ENCODE data around the gene PFDN2.
A peak's percentile ranks its signal among the peaks of the same experiment; 100 is the strongest.

Gene PFDN2

DNA sequence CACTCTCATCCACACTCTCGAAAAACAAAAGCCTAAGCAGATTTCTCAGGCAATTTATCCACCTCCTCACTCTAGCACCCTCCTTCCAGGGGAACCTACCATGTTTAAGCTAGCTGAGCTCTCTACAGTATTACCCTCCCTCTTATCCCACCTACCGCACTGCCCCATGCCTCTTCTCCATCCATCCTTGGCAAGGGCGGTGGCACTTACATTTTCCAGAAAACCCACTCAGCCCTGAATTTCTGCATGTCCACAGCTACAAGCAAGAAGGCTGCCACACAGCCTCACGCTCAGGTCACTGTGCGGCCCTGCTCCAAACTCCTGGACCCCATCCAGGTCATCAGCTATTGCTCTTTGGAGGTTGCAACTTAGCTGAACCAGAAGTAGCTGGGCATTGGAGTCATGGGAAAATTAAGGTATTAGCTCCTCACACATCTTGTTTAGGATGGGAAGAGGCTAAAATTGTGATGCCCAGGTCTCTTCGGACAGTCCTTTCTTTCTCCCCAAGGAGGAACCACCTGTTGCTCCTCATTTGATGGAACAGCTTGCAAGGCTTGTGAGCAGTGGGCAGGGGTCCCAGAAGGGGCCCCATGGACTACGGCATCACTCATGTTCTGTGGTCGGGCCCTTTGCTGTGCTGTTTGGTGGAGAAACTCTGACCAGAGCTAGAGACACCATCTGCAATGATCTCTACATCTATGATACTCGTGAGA lies 18.6 kb downstream of the PFDN2 start:
- TF ChIP-seq SUZ12 (IDR thresholded peaks at IDR 0.05) = no peak
- no peak for TF ChIP-seq PKNOX1 (IDR thresholded peaks at IDR 0.05)
- no peak for TF ChIP-seq NFRKB (IDR thresholded peaks at IDR 0.05)
- TF ChIP-seq FOXA1 (IDR thresholded peaks at IDR 0.05) = no peak
- no peak for TF ChIP-seq BHLHE40 (IDR thresholded peaks at IDR 0.05; ENCODE audit: borderline replicate concordance)
- TF ChIP-seq FOXK2 (IDR thresholded peaks at IDR 0.05) = no peak
- no peak for TF ChIP-seq L3MBTL2 (conservative IDR thresholded peaks at IDR 0.05)
- TF ChIP-seq ZNF384 (IDR thresholded peaks at IDR 0.05) = no peak
- no peak for TF ChIP-seq TARDBP (IDR thresholded peaks at IDR 0.05)
- POLR2A ChIA-PET = interaction anchor here (0.8 to 1.5 kb wide), 3 partner anchors 18 to 102 kb away, joined by 3 to 5 read pairs (median 3); partner anchors contain the start of genes NIT1, PFDN2 and UFC1

GRCh38 chr1:161098210-161099068 lies 19.4 kb downstream of the PFDN2 start, which contains the start of gene KLHDC9:
Gene KLHDC9, plus strand, starts transcription at chr1:161098361. Its CDS starts 175 bp downstream, at chr1:161098536.
- TF ChIP-seq FOXM1 (IDR thresholded peaks at IDR 0.05; ENCODE audit: borderline replicate concordance) = no peak
- TF ChIP-seq L3MBTL2 (conservative IDR thresholded peaks at IDR 0.05) = no peak
- TF ChIP-seq ARNT (IDR thresholded peaks at IDR 0.05) = no peak
- TF ChIP-seq LEF1 (IDR thresholded peaks at IDR 0.05; ENCODE audit: borderline replicate concordance) = no peak
- peak; percentile 79 for DNase-seq (ENCODE audit: extremely low spot score)
- ChIA-PET POLR2A (interaction anchor here (0.7 to 2.2 kb wide), 5 partner anchors 19 to 101 kb away, joined by 3 to 8 read pairs (median 3); partner anchors contain the start of genes DEDD, NIT1, PFDN2 and UFC1), CTCF (interaction anchor here (0.6 to 2.2 kb wide), 5 partner anchors 11 to 336 kb away, joined by 3 to 9 read pairs (median 3); partner anchors contain the start of genes NIT1 and PFDN2)

More for the DNA sequence above, 18.6 kb downstream of the PFDN2 start:
- CTCF ChIA-PET = interaction anchor here (1.1 kb wide), 1 partner anchor 18 kb away, joined by 3 read pairs; the partner anchor contains the start of genes NIT1 and PFDN2
- no peak for DNase-seq (ENCODE audit: extremely low spot score)

DNA sequence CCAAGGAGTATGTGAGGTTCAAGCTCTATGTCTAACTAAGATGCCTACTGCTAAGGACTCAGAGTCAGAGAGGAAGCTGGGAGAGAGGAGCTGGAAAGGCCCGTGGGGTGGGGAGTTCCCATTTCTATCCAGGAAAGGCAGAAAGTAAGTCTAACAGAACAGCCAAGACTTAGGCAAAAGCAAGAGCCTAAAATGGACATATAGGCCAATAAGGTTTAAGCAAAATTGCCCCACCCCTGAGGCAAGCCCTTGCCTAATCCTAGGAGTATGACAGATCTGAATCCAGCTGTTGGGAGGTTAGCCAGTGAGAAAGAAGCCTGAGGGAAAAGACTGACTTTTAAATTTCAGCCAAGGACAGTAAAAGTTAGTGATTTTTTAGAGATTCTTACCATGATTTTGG lies 21.3 kb downstream of the PFDN2 start:
- TF ChIP-seq CTBP1 (IDR thresholded peaks at IDR 0.05; ENCODE audit: borderline replicate concordance) (no peak), FOXA1 (IDR thresholded peaks at IDR 0.05) (no peak), SP1 (IDR thresholded peaks at IDR 0.05) (no peak), PKNOX1 (IDR thresholded peaks at IDR 0.05) (no peak), ARNT (IDR thresholded peaks at IDR 0.05) (no peak), FOXK2 (IDR thresholded peaks at IDR 0.05) (no peak)
- POLR2A ChIA-PET = interaction anchor here (1.2 to 3.0 kb wide), 3 partner anchors 12 to 51 kb away, joined by 3 to 8 read pairs (median 8); partner anchors contain the start of genes DEDD and USF1
- no peak for DNase-seq (ENCODE audit: extremely low spot score)
- CTCF ChIA-PET = interaction anchor here (1.1 to 2.2 kb wide), 3 partner anchors 21 to 99 kb away, joined by 3 to 9 read pairs (median 5); no protein-coding TSS in a partner anchor

DNA sequence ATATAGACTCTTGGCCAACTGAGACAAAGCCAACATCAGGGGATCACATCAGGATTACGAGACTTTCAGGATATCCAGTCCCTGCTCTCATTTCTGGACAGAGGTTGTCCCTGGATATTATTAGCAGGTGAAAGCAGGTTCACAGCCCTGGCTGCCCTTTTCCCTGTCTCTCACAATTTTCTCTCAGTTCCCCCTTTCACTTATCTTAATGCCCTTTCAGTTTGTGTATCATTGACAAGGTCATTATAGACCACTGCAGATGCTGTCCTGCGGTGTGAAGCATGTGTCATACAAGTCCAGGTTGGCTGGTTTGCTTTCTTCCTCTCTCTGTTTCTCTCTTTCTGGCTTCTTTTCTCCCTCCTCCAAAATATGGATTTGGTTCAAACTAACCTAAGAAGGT lies 21.8 kb downstream of the PFDN2 start:
- no peak for TF ChIP-seq ARNT (IDR thresholded peaks at IDR 0.05)
- DNase-seq (ENCODE audit: extremely low spot score) = no peak
- ChIA-PET CTCF (interaction anchor here (0.7 to 0.9 kb wide), 2 partner anchors 55 to 369 kb away, joined by 3 to 5 read pairs; no protein-coding TSS in a partner anchor), POLR2A (interaction anchor here (3.0 kb wide), 1 partner anchor 50 kb away, joined by 8 read pairs; the partner anchor contains the start of gene USF1)

DNA sequence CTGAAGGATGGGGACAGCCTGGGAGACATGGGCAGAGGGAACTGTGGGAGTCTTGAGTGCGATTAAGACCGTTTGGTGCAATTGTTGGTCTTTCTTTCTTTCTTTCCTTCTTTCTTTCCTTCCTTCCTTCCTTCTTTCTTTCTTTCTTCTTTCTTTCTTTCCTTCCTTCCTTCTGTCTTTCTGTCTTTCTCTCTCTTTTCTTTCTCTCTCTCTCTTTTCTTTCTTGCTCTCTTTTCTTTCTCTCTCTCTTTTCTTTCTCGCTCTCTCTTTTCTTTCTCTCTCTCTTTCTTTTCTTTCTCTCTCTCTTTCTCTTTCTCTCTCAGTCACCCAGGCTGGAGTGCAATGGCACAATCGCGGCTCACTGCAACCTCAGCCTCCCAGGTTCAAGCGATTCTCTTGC lies 22.6 kb downstream of the PFDN2 start:
- ChIA-PET POLR2A (interaction anchor here (3.0 kb wide), 1 partner anchor 49 kb away, joined by 8 read pairs; the partner anchor contains the start of gene USF1), CTCF (interaction anchor here (0.7 to 0.9 kb wide), 2 partner anchors 56 to 368 kb away, joined by 3 to 5 read pairs; no protein-coding TSS in a partner anchor)
- TF ChIP-seq ZNF384 (IDR thresholded peaks at IDR 0.05) = no peak
- TF ChIP-seq L3MBTL2 (conservative IDR thresholded peaks at IDR 0.05) = no peak
- no peak for TF ChIP-seq SP1 (IDR thresholded peaks at IDR 0.05)
- TF ChIP-seq FOXA1 (IDR thresholded peaks at IDR 0.05) = no peak
- no peak for TF ChIP-seq PKNOX1 (IDR thresholded peaks at IDR 0.05)
- TF ChIP-seq ARNT (IDR thresholded peaks at IDR 0.05) = no peak
- no peak for TF ChIP-seq FOXK2 (IDR thresholded peaks at IDR 0.05)
- no peak for TF ChIP-seq ELF4 (IDR thresholded peaks at IDR 0.05)
- no peak for TF ChIP-seq SUZ12 (IDR thresholded peaks at IDR 0.05)
- TF ChIP-seq TARDBP (IDR thresholded peaks at IDR 0.05) = no peak
- no peak for TF ChIP-seq LEF1 (IDR thresholded peaks at IDR 0.05; ENCODE audit: borderline replicate concordance)
- no peak for TF ChIP-seq HDGF (IDR thresholded peaks at IDR 0.05; ENCODE audit: borderline replicate concordance)
- TF ChIP-seq CTBP1 (IDR thresholded peaks at IDR 0.05; ENCODE audit: borderline replicate concordance) = no peak
- no peak for DNase-seq (ENCODE audit: extremely low spot score)

DNA sequence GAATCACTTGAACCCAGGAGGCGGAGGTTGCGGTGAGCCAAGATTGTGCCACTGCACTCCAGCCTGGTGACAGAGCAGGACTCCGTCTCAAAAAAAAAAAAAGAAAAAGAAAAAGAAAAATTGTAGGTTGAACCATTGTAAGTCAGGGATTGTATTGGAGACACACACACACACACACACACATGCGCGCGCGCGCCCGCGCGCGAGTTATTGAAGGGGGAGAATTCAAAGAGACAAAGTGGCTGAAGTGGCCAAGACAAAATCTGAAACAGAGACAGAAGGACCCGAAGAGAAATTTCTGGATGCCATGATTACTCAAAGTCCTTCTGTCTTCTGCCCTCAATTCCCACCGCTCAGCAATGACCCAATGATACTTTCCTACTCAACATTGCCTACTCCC lies 23.4 kb downstream of the PFDN2 start:
- ChIA-PET POLR2A (no interaction called here), CTCF (no interaction called here)
- no peak for DNase-seq (ENCODE audit: extremely low spot score)
- TF ChIP-seq ARNT (IDR thresholded peaks at IDR 0.05) (no peak), FOXK2 (IDR thresholded peaks at IDR 0.05) (no peak), BHLHE40 (IDR thresholded peaks at IDR 0.05; ENCODE audit: borderline replicate concordance) (no peak), L3MBTL2 (conservative IDR thresholded peaks at IDR 0.05) (no peak), CTBP1 (IDR thresholded peaks at IDR 0.05; ENCODE audit: borderline replicate concordance) (no peak), ZNF384 (IDR thresholded peaks at IDR 0.05) (no peak), SP1 (IDR thresholded peaks at IDR 0.05) (no peak), SUZ12 (IDR thresholded peaks at IDR 0.05) (no peak), TARDBP (IDR thresholded peaks at IDR 0.05) (no peak), FOXA1 (IDR thresholded peaks at IDR 0.05) (no peak), NFRKB (IDR thresholded peaks at IDR 0.05) (no peak), FOXM1 (IDR thresholded peaks at IDR 0.05; ENCODE audit: borderline replicate concordance) (no peak), PKNOX1 (IDR thresholded peaks at IDR 0.05) (no peak), ELF4 (IDR thresholded peaks at IDR 0.05) (no peak)
